Activated CD8-positive, alpha-beta memory T cell treated with anti-CD3 and anti-CD28 coated beads, Interleukin-2, amount 50 U/mL, for 48 hours (primary cell): ENCODE results near the gene PRSS53.
"Not testable (repeated sequence)": the region's sequence is repeated elsewhere in the genome, so short reads cannot be mapped to it uniquely, and the experiment has no call there.

Source experiments
- DNase-seq: peaks from one replicate; pipeline ENCODE4 v3.0.0-alpha.2; 2020

Gene PRSS53

GRCh38 chr16:31088459-31089183, at the start of gene PRSS53:
TSS of gene PRSS53 (minus strand) at chr16:31088943. CDS start at chr16:31088809, 134 bp downstream.
- no peak for DNase-seq

- DNase-seq = not testable (repeated sequence)
Measured at GRCh38 chr16:31136822-31137499, 48.2 kb upstream of the PRSS53 start.

GRCh38 chr16:31136287-31136662, 47.5 kb upstream of the PRSS53 start:
- DNase-seq = no peak

- no peak for DNase-seq
Measured at GRCh38 chr16:31135535-31136286, 47.0 kb upstream of the PRSS53 start, which contains the start of gene PRSS8. TSS of gene PRSS8 (minus strand) at chr16:31135727. CDS start at chr16:31135498, 229 bp downstream.

GRCh38 chr16:31134625-31135534, 46.1 kb upstream of the PRSS53 start:
- no peak for DNase-seq

GRCh38 chr16:31134091-31134571, 45.4 kb upstream of the PRSS53 start:
- DNase-seq = no peak

- no peak for DNase-seq
Measured at GRCh38 chr16:31133046-31133501, 44.3 kb upstream of the PRSS53 start.

- DNase-seq = no peak
Measured at GRCh38 chr16:31132303-31132979, 43.7 kb upstream of the PRSS53 start.

- DNase-seq = no peak
Measured at GRCh38 chr16:31131841-31132271, 43.1 kb upstream of the PRSS53 start.

GRCh38 chr16:31131416-31131815, 42.7 kb upstream of the PRSS53 start:
- no peak for DNase-seq

GRCh38 chr16:31130899-31131298, 42.2 kb upstream of the PRSS53 start:
- DNase-seq = no peak

GRCh38 chr16:31130336-31130891, 41.7 kb upstream of the PRSS53 start:
- no peak for DNase-seq

- DNase-seq = no peak
Measured at GRCh38 chr16:31129568-31130335, 41.0 kb upstream of the PRSS53 start.

- DNase-seq = no peak
Measured at GRCh38 chr16:31128711-31129567, 40.2 kb upstream of the PRSS53 start.

- no peak for DNase-seq
Measured at GRCh38 chr16:31127182-31127581, 38.4 kb upstream of the PRSS53 start.

- DNase-seq = no peak
Measured at GRCh38 chr16:31125844-31126243, 37.1 kb upstream of the PRSS53 start.

- no peak for DNase-seq
Measured at GRCh38 chr16:31120129-31120528, 31.4 kb upstream of the PRSS53 start.

GRCh38 chr16:31118223-31119155, 29.7 kb upstream of the PRSS53 start:
- no peak for DNase-seq
